Measurements from ENCODE around the gene HLA-C.

DNA sequence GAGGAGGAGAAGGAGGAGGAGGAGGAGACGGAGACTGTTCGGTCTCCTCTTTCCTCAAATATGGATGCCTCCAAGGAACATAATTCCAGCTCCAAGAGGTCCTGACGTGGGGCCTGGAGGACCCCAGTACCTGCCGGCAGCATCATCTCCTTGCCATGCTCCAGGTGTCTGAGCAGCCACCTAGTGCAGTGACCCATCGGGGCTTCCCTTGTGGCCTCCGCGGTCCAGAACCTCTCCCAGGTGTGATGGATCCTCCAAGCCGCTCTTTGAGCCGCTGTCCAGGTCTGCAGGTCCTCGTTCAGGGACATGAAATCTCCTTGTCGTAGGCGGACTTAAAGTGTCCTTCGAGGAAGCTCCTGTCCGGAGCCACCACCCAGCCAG lies 35.8 kb upstream of the HLA-C start:
- TF ChIP-seq, protein P1, sequence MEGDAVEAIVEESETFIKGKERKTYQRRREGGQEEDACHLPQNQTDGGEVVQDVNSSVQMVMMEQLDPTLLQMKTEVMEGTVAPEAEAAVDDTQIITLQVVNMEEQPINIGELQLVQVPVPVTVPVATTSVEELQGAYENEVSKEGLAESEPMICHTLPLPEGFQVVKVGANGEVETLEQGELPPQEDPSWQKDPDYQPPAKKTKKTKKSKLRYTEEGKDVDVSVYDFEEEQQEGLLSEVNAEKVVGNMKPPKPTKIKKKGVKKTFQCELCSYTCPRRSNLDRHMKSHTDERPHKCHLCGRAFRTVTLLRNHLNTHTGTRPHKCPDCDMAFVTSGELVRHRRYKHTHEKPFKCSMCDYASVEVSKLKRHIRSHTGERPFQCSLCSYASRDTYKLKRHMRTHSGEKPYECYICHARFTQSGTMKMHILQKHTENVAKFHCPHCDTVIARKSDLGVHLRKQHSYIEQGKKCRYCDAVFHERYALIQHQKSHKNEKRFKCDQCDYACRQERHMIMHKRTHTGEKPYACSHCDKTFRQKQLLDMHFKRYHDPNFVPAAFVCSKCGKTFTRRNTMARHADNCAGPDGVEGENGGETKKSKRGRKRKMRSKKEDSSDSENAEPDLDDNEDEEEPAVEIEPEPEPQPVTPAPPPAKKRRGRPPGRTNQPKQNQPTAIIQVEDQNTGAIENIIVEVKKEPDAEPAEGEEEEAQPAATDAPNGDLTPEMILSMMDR (IDR thresholded peaks at IDR 0.05): no peak
- TF ChIP-seq POLR2AphosphoS5 (IDR thresholded peaks at IDR 0.05; ENCODE audit: low read depth, low read length): no peak
- TF ChIP-seq, protein P2, sequence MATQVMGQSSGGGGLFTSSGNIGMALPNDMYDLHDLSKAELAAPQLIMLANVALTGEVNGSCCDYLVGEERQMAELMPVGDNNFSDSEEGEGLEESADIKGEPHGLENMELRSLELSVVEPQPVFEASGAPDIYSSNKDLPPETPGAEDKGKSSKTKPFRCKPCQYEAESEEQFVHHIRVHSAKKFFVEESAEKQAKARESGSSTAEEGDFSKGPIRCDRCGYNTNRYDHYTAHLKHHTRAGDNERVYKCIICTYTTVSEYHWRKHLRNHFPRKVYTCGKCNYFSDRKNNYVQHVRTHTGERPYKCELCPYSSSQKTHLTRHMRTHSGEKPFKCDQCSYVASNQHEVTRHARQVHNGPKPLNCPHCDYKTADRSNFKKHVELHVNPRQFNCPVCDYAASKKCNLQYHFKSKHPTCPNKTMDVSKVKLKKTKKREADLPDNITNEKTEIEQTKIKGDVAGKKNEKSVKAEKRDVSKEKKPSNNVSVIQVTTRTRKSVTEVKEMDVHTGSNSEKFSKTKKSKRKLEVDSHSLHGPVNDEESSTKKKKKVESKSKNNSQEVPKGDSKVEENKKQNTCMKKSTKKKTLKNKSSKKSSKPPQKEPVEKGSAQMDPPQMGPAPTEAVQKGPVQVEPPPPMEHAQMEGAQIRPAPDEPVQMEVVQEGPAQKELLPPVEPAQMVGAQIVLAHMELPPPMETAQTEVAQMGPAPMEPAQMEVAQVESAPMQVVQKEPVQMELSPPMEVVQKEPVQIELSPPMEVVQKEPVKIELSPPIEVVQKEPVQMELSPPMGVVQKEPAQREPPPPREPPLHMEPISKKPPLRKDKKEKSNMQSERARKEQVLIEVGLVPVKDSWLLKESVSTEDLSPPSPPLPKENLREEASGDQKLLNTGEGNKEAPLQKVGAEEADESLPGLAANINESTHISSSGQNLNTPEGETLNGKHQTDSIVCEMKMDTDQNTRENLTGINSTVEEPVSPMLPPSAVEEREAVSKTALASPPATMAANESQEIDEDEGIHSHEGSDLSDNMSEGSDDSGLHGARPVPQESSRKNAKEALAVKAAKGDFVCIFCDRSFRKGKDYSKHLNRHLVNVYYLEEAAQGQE (IDR thresholded peaks at IDR 0.05; ENCODE audit: insufficient read depth in 1 of 2, low read depth in 2 of 2, low read length in 1 of 2): no peak

All from Panc1 (cell line).